NCI-H2171 treated with DMSO at 0.1 percent for 48 hours (cell line): ENCODE data around the gene STX5.
"Not testable (repeated sequence)": the region's sequence is repeated elsewhere in the genome, so short reads cannot be mapped to it uniquely, and the experiment has no call there.

Experiments
- DNase-seq: peaks from one replicate; lab custom pipeline; 2025; lab: John Stamatoyannopoulos, UW

The STX5 gene

GRCh38 chr11:62854013-62854824 lies 22.4 kb upstream of the STX5 start:
- DNase-seq: no peak

GRCh38 chr11:62853279-62853965 lies 21.6 kb upstream of the STX5 start:
- no peak for DNase-seq

GRCh38 chr11:62852523-62853188 lies 20.8 kb upstream of the STX5 start:
- no peak for DNase-seq

- peak; percentile 67 for DNase-seq
Measured at GRCh38 chr11:62851807-62852522, 20.1 kb upstream of the STX5 start.

GRCh38 chr11:62850911-62851806 lies 19.3 kb upstream of the STX5 start:
- no peak for DNase-seq

GRCh38 chr11:62847767-62848314 lies 16.0 kb upstream of the STX5 start:
- DNase-seq: no peak

- no peak for DNase-seq
Measured at GRCh38 chr11:62846177-62846576, 14.3 kb upstream of the STX5 start.

- no peak for DNase-seq
Measured at GRCh38 chr11:62844154-62844553, 12.3 kb upstream of the STX5 start.

- no peak for DNase-seq
Measured at GRCh38 chr11:62843466-62843865, 11.6 kb upstream of the STX5 start.

GRCh38 chr11:62842891-62843290 lies 11.0 kb upstream of the STX5 start:
- not testable (repeated sequence) for DNase-seq

GRCh38 chr11:62842171-62842741 lies 10.4 kb upstream of the STX5 start:
- DNase-seq: no peak

GRCh38 chr11:62841361-62842170 lies 9.7 kb upstream of the STX5 start:
- DNase-seq: peak; percentile 100

- peak; percentile 80 for DNase-seq
Measured at GRCh38 chr11:62840721-62841360, 9.0 kb upstream of the STX5 start.

- DNase-seq: peak; percentile 93
Measured at GRCh38 chr11:62839050-62839945, 7.4 kb upstream of the STX5 start, which contains the start of gene WDR74. TSS of gene WDR74 (minus strand) at chr11:62839590. CDS start at chr11:62839570, 20 bp downstream.

- DNase-seq: no peak
Measured at GRCh38 chr11:62835336-62835735, 3.5 kb upstream of the STX5 start.

GRCh38 chr11:62832336-62833234 lies 734 bp upstream of the STX5 start, which contains the start of gene TEX54:
TSS of gene TEX54 (minus strand) at chr11:62832841.
- DNase-seq: no peak
